ENCODE results near the gene FAM118B.

DNA sequence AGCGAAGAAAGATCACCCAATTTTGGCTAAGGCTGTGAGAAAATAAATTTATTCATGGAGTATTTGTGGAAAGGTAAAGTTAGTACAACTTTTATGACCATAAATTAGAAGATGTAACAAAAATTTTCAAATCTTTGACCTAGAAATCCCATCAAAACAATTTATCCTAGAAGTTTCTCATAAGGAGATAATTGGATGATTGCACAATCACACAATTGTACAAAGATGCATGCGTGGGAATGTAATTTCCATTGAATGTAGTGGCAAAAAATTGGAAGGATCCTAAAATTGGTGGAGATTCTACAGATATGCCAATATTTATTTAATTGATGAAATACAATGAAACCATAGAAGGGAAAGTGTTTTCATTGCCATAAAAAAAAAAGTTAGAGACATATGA, 45.6 kb downstream of the FAM118B start:
- TF ChIP-seq, protein P1, sequence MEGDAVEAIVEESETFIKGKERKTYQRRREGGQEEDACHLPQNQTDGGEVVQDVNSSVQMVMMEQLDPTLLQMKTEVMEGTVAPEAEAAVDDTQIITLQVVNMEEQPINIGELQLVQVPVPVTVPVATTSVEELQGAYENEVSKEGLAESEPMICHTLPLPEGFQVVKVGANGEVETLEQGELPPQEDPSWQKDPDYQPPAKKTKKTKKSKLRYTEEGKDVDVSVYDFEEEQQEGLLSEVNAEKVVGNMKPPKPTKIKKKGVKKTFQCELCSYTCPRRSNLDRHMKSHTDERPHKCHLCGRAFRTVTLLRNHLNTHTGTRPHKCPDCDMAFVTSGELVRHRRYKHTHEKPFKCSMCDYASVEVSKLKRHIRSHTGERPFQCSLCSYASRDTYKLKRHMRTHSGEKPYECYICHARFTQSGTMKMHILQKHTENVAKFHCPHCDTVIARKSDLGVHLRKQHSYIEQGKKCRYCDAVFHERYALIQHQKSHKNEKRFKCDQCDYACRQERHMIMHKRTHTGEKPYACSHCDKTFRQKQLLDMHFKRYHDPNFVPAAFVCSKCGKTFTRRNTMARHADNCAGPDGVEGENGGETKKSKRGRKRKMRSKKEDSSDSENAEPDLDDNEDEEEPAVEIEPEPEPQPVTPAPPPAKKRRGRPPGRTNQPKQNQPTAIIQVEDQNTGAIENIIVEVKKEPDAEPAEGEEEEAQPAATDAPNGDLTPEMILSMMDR (IDR thresholded peaks at IDR 0.05) = no peak
- TF ChIP-seq POLR2AphosphoS5 (IDR thresholded peaks at IDR 0.05; ENCODE audit: low read depth, low read length) = no peak
- TF ChIP-seq, protein P2, sequence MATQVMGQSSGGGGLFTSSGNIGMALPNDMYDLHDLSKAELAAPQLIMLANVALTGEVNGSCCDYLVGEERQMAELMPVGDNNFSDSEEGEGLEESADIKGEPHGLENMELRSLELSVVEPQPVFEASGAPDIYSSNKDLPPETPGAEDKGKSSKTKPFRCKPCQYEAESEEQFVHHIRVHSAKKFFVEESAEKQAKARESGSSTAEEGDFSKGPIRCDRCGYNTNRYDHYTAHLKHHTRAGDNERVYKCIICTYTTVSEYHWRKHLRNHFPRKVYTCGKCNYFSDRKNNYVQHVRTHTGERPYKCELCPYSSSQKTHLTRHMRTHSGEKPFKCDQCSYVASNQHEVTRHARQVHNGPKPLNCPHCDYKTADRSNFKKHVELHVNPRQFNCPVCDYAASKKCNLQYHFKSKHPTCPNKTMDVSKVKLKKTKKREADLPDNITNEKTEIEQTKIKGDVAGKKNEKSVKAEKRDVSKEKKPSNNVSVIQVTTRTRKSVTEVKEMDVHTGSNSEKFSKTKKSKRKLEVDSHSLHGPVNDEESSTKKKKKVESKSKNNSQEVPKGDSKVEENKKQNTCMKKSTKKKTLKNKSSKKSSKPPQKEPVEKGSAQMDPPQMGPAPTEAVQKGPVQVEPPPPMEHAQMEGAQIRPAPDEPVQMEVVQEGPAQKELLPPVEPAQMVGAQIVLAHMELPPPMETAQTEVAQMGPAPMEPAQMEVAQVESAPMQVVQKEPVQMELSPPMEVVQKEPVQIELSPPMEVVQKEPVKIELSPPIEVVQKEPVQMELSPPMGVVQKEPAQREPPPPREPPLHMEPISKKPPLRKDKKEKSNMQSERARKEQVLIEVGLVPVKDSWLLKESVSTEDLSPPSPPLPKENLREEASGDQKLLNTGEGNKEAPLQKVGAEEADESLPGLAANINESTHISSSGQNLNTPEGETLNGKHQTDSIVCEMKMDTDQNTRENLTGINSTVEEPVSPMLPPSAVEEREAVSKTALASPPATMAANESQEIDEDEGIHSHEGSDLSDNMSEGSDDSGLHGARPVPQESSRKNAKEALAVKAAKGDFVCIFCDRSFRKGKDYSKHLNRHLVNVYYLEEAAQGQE (IDR thresholded peaks at IDR 0.05; ENCODE audit: insufficient read depth in 1 of 2, low read depth in 2 of 2, low read length in 1 of 2) = no peak
- no peak for TF ChIP-seq TCF7L2 (IDR thresholded peaks at IDR 0.05; ENCODE audit: low read depth, low read length)
- TF ChIP-seq SIN3A (IDR thresholded peaks at IDR 0.05; ENCODE audit: borderline replicate concordance, insufficient read depth, low read depth, low read length) = no peak

Measured in Panc1 (cell line).